HepG2 (cell line): Measurements from ENCODE around the gene IL18. TPM values are rescaled to one million over a fixed set of nuclear protein-coding genes. Genes with fewer than 3 reads are reported as not detected.

ENCODE experiments used
- FOXK2 ChIP-seq: fragments of 450-650 bp; IDR thresholded peaks from 2 replicates; pipeline ENCODE4 v1.6.1; 2016
- JUN ChIP-seq: sonication (generic); formaldehyde crosslinking; IDR thresholded peaks from 2 replicates; pipeline ENCODE4 v1.4.0; 2020; ENCODE audit warnings: mild to moderate bottlenecking, missing genetic modification reagents
- MIXL1 ChIP-seq: IDR thresholded peaks from 2 replicates; pipeline ENCODE4 v1.6.1; 2016
- NFIC ChIP-seq: IDR thresholded peaks from 2 replicates; pipeline ENCODE4 v1.6.1; 2012; ENCODE audit warnings: mild to moderate bottlenecking, low read length, inconsistent platforms
- SMAD9 ChIP-seq: sonication (generic); formaldehyde crosslinking; IDR thresholded peaks from 2 replicates; pipeline ENCODE4 v1.5.1; 2020; ENCODE audit warnings: mild to moderate bottlenecking, missing genetic modification reagents
- SOX6 ChIP-seq, 2 experiments: fragments of 450-650 bp in 1 of 2; sonication (generic) in 1 of 2; formaldehyde crosslinking in 1 of 2; IDR thresholded peaks; 2 replicates each; pipeline versions ENCODE4 v1.4.0 to v1.6.1; 2017 to 2020; ENCODE audit warnings: antibody characterized with exemption in 1 of 2, mild to moderate bottlenecking in 1 of 2, missing genetic modification reagents in 1 of 2
- SP4 ChIP-seq: sonication (generic); formaldehyde crosslinking; IDR thresholded peaks from 2 replicates; pipeline ENCODE4 v1.8.1; 2023; ENCODE audit warnings: mild to moderate bottlenecking, missing genetic modification reagents
- TEAD3 ChIP-seq: optimal IDR thresholded peaks from 2 replicates; pipeline ENCODE3; 2016; ENCODE audit warnings: borderline replicate concordance
- ZBTB21 ChIP-seq: sonication (generic); formaldehyde crosslinking; IDR thresholded peaks from 2 replicates; pipeline ENCODE4 v1.4.0; 2020; ENCODE audit warnings: missing genetic modification reagents
- ZNF263 ChIP-seq: sonication (generic); formaldehyde crosslinking; IDR thresholded peaks from 2 replicates; pipeline ENCODE4 v1.4.0; 2020; ENCODE audit warnings: missing genetic modification reagents
- ZNF33B ChIP-seq: sonication (generic); formaldehyde crosslinking; IDR thresholded peaks from 2 replicates; pipeline ENCODE4 v1.5.1; 2020; ENCODE audit warnings: mild to moderate bottlenecking, missing genetic modification reagents
- ZNF496 ChIP-seq: sonication (generic); formaldehyde crosslinking; IDR thresholded peaks from 2 replicates; pipeline ENCODE4 v1.8.1; 2023; ENCODE audit warnings: mild to moderate bottlenecking, moderate library complexity, missing genetic modification reagents; ENCODE audit not compliant: insufficient replicate concordance
- ZNF558 ChIP-seq: sonication (generic); formaldehyde crosslinking; IDR thresholded peaks from 2 replicates; pipeline ENCODE4 v1.9.0; 2022; ENCODE audit warnings: mild to moderate bottlenecking, missing genetic modification reagents, borderline replicate concordance
- ZNF564 ChIP-seq: sonication (generic); formaldehyde crosslinking; IDR thresholded peaks from 2 replicates; pipeline ENCODE4 v1.8.1; 2023; ENCODE audit warnings: mild to moderate bottlenecking, missing genetic modification reagents
- polyA plus RNA-seq, 8 experiments: library from polyadenylated mRNA; depleted of rRNA in 3 of 8; stranded (reverse) in 7 of 8; unstranded in 1 of 8; fragments of >200 nt; fragmentation: Illumina TruSeq in 4 of 8; extraction: Trizol in 4 of 8; gene quantifications; 2 replicates each; pipeline versions ENCODE4 v1.2.1 to v1.2.3, GENCODE V29; 2011 to 2016; ENCODE audit warnings: low read depth in 4 of 8, missing spikeins in 1 of 8, mixed read lengths in 1 of 8; ENCODE audit not compliant: insufficient read depth in 1 of 8
- total RNA-seq, 5 experiments: library from RNA; depleted of rRNA; stranded (reverse); fragments of >200 nt; fragmentation: Illumina TruSeq; extraction: Trizol; gene quantifications; 2 replicates each; pipeline ENCODE4 v1.2.3, GENCODE V29; 2016; ENCODE audit warnings: low read depth in 1 of 5
- TF ChIP-seq, protein P1 (sequence below): sonication (generic); formaldehyde crosslinking; IDR thresholded peaks from 2 replicates; pipeline ENCODE4 v1.4.0; 2020; ENCODE audit warnings: missing genetic modification reagents
- TF ChIP-seq, protein P2 (sequence below): sonication (generic); formaldehyde crosslinking; IDR thresholded peaks from 2 replicates; pipeline ENCODE4 v1.8.0; 2023; ENCODE audit warnings: mild to moderate bottlenecking, missing genetic modification reagents
- TF ChIP-seq, protein P3 (sequence below), 2 experiments: IDR thresholded peaks; 2 replicates each; pipeline ENCODE4 v1.6.1; 2011 to 2012; ENCODE audit warnings: low read length in 2 of 2, borderline replicate concordance in 1 of 2, low read depth in 1 of 2, mild to moderate bottlenecking in 1 of 2, moderate library complexity in 1 of 2
- TF ChIP-seq, protein P4 (sequence below): sonication (generic); formaldehyde crosslinking; IDR thresholded peaks from 2 replicates; pipeline ENCODE4 v1.8.0; 2022; ENCODE audit warnings: mild to moderate bottlenecking, missing genetic modification reagents, moderate library complexity
- TF ChIP-seq, protein P5 (sequence below), 2 experiments: fragments of 450-650 bp in 1 of 2; sonication (generic) in 1 of 2; formaldehyde crosslinking; IDR thresholded peaks; 2 replicates each; pipeline versions ENCODE4 v1.5.0 to v1.8.0; 2020 to 2022; ENCODE audit warnings: mild to moderate bottlenecking in 1 of 2, missing genetic modification reagents in 1 of 2
- TF ChIP-seq, protein P6 (sequence below): sonication (generic); formaldehyde crosslinking; IDR thresholded peaks from 2 replicates; pipeline ENCODE4 v1.8.0; 2022; ENCODE audit warnings: mild to moderate bottlenecking, missing genetic modification reagents, moderate library complexity

The IL18 gene
- total and polyA plus RNA-seq, 2 of the 13 experiments (the other 11 are each of a cell fraction or from before 2014, with no cell fraction given), result 0.89 to 2.7 TPM

DNA sequence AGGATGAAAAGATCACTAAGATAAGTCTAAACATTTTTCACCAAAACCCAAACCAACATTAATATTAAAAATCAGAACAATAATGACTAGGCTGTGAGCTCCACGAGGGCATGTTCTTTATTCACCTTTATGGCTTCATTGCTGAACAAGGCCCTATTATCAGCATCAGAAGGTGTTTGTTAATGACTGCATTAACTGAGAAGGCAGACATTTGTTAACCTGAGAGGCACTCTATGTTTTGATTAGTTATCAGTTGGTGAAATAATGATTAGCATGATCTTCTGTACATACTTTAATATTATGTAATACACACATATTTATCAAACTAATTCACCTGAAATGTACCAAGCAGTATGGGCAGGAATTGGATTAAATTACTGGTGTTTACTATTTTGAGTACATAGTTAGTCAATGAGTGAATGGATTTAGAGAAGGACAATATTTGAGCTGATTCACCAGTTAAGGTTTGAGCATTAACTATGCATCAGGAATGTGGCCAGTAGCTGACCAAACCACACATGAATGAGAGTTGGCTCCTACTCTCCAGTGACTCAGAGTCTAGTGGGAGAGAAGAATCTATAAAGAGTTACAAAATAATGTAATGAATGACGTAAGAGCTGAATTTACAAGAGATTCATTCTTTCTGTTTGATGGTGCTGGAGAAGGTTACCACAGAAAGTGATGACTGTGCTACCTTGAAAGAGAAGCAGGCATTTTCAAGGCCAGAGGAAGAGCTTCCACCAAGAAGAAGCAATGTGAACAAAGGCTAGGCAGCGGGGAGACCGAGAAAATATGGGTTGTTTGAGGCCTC is 6.7 kb downstream of the IL18 start (continued):
- TF ChIP-seq, protein P1, sequence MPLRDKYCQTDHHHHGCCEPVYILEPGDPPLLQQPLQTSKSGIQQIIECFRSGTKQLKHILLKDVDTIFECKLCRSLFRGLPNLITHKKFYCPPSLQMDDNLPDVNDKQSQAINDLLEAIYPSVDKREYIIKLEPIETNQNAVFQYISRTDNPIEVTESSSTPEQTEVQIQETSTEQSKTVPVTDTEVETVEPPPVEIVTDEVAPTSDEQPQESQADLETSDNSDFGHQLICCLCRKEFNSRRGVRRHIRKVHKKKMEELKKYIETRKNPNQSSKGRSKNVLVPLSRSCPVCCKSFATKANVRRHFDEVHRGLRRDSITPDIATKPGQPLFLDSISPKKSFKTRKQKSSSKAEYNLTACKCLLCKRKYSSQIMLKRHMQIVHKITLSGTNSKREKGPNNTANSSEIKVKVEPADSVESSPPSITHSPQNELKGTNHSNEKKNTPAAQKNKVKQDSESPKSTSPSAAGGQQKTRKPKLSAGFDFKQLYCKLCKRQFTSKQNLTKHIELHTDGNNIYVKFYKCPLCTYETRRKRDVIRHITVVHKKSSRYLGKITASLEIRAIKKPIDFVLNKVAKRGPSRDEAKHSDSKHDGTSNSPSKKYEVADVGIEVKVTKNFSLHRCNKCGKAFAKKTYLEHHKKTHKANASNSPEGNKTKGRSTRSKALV (CRISPR knock-in tag), result no peak
- TF ChIP-seq, protein P2, sequence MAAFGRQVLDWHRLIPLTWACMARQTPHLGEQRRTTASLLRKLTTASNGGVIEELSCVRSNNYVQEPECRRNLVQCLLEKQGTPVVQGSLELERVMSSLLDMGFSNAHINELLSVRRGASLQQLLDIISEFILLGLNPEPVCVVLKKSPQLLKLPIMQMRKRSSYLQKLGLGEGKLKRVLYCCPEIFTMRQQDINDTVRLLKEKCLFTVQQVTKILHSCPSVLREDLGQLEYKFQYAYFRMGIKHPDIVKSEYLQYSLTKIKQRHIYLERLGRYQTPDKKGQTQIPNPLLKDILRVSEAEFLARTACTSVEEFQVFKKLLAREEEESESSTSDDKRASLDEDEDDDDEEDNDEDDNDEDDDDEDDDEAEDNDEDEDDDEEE (CRISPR knock-in tag), result no peak
- TF ChIP-seq SP4 (no peak), ZNF558 (CRISPR knock-in tag) (no peak), ZNF564 (CRISPR knock-in tag) (no peak), JUN (peak; percentile 59; the same call in 1 of the 2 replicates), ZNF496 (CRISPR knock-in tag) (no peak), SOX6 (IDR thresholded peaks at IDR 0.05) (no peak), SOX6 (CRISPR knock-in tag; IDR thresholded peaks at IDR 0.05) (peak; percentile 37; the same call in 1 of the 2 replicates), ZNF263 (no peak), FOXK2 (no peak), NFIC (no peak), TEAD3 (CRISPR knock-in tag) (peak; percentile 68), MIXL1 (no peak), SMAD9 (CRISPR knock-in tag) (no peak), ZNF33B (CRISPR knock-in tag) (no peak), ZBTB21 (peak; percentile 88)
- TF ChIP-seq, protein P3, sequence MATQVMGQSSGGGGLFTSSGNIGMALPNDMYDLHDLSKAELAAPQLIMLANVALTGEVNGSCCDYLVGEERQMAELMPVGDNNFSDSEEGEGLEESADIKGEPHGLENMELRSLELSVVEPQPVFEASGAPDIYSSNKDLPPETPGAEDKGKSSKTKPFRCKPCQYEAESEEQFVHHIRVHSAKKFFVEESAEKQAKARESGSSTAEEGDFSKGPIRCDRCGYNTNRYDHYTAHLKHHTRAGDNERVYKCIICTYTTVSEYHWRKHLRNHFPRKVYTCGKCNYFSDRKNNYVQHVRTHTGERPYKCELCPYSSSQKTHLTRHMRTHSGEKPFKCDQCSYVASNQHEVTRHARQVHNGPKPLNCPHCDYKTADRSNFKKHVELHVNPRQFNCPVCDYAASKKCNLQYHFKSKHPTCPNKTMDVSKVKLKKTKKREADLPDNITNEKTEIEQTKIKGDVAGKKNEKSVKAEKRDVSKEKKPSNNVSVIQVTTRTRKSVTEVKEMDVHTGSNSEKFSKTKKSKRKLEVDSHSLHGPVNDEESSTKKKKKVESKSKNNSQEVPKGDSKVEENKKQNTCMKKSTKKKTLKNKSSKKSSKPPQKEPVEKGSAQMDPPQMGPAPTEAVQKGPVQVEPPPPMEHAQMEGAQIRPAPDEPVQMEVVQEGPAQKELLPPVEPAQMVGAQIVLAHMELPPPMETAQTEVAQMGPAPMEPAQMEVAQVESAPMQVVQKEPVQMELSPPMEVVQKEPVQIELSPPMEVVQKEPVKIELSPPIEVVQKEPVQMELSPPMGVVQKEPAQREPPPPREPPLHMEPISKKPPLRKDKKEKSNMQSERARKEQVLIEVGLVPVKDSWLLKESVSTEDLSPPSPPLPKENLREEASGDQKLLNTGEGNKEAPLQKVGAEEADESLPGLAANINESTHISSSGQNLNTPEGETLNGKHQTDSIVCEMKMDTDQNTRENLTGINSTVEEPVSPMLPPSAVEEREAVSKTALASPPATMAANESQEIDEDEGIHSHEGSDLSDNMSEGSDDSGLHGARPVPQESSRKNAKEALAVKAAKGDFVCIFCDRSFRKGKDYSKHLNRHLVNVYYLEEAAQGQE (IDR thresholded peaks at IDR 0.05; ENCODE audit: borderline replicate concordance in 1 of 2, low read depth in 1 of 2, low read length in 2 of 2), result peak in 1 of 2 experiments; percentile 76; a peak in 2 of 4 replicates
- TF ChIP-seq, protein P4, sequence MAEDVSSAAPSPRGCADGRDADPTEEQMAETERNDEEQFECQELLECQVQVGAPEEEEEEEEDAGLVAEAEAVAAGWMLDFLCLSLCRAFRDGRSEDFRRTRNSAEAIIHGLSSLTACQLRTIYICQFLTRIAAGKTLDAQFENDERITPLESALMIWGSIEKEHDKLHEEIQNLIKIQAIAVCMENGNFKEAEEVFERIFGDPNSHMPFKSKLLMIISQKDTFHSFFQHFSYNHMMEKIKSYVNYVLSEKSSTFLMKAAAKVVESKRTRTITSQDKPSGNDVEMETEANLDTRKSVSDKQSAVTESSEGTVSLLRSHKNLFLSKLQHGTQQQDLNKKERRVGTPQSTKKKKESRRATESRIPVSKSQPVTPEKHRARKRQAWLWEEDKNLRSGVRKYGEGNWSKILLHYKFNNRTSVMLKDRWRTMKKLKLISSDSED (CRISPR knock-in tag), result no peak
- TF ChIP-seq, protein P5, sequence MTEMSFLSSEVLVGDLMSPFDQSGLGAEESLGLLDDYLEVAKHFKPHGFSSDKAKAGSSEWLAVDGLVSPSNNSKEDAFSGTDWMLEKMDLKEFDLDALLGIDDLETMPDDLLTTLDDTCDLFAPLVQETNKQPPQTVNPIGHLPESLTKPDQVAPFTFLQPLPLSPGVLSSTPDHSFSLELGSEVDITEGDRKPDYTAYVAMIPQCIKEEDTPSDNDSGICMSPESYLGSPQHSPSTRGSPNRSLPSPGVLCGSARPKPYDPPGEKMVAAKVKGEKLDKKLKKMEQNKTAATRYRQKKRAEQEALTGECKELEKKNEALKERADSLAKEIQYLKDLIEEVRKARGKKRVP (CRISPR knock-in tag; IDR thresholded peaks at IDR 0.05), result peak in 1 of 2 experiments; percentile 75; a peak in 2 of 4 replicates
- TF ChIP-seq, protein P6, sequence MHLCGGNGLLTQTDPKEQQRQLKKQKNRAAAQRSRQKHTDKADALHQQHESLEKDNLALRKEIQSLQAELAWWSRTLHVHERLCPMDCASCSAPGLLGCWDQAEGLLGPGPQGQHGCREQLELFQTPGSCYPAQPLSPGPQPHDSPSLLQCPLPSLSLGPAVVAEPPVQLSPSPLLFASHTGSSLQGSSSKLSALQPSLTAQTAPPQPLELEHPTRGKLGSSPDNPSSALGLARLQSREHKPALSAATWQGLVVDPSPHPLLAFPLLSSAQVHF (CRISPR knock-in tag), result no peak
